ENCODE measurements around the gene EEF2K.

Gene EEF2K

GRCh38 chr16:22183335-22183734 is 22.7 kb upstream of the EEF2K start:
- no peak for TF ChIP-seq ZFX (IDR thresholded peaks at IDR 0.05; ENCODE audit: borderline replicate concordance)
- H3K27ac ChIP-seq: no peak overlapping the region

GRCh38 chr16:22183901-22184614 is 22.0 kb upstream of the EEF2K start:
- H3K27ac ChIP-seq: no peak overlapping the region
- TF ChIP-seq CTCF (IDR thresholded peaks at IDR 0.05) (0 out of 2 replicates have a peak, but pooled peaks have one; percentile 7), ZFX (IDR thresholded peaks at IDR 0.05; ENCODE audit: borderline replicate concordance) (no peak)

- TF ChIP-seq CTCF (IDR thresholded peaks at IDR 0.05) (no peak), ZFX (IDR thresholded peaks at IDR 0.05; ENCODE audit: borderline replicate concordance) (no peak)
- no peak overlapping the region for H3K27ac ChIP-seq
Observed at GRCh38 chr16:22184615-22184968, 21.5 kb upstream of the EEF2K start.

- TF ChIP-seq ZFX (IDR thresholded peaks at IDR 0.05; ENCODE audit: borderline replicate concordance) (no peak), CTCF (IDR thresholded peaks at IDR 0.05) (peak; percentile 37)
- no peak overlapping the region for H3K27ac ChIP-seq
Observed at GRCh38 chr16:22186517-22186916, 19.6 kb upstream of the EEF2K start.

- no peak for TF ChIP-seq ZFX (IDR thresholded peaks at IDR 0.05; ENCODE audit: borderline replicate concordance)
- no peak for TF ChIP-seq CTCF (IDR thresholded peaks at IDR 0.05)
- no peak overlapping the region for H3K27ac ChIP-seq
Observed at GRCh38 chr16:22188267-22188594, 17.8 kb upstream of the EEF2K start.

- peak overlapping the region; percentile 88 for H3K27ac ChIP-seq
- TF ChIP-seq ZFX (IDR thresholded peaks at IDR 0.05; ENCODE audit: borderline replicate concordance) (no peak), CTCF (IDR thresholded peaks at IDR 0.05) (peak; percentile 90)
Observed at GRCh38 chr16:22188595-22189442, 17.3 kb upstream of the EEF2K start.

GRCh38 chr16:22189473-22190080 is 16.5 kb upstream of the EEF2K start:
- peak overlapping the region; percentile 88 for H3K27ac ChIP-seq
- no peak for TF ChIP-seq CTCF (IDR thresholded peaks at IDR 0.05)
- no peak for TF ChIP-seq ZFX (IDR thresholded peaks at IDR 0.05; ENCODE audit: borderline replicate concordance)
